ENCODE data around the gene MPPED2.

GRCh38 chr11:30365793-30366517 is 220.2 kb downstream of the MPPED2 start:
- no peak for TF ChIP-seq CTCF (conservative IDR thresholded peaks at IDR 0.05)
- no peak for TF ChIP-seq ZFX (IDR thresholded peaks at IDR 0.05)
